Stimulated activated CD4-positive, alpha-beta T cell treated with anti-CD3 and anti-CD28 coated beads, TNF-alpha, amount 100 ng/mL, for 48 hours (primary cell): ENCODE measurements around the gene PRKD1.
"Not testable (repeated sequence)": the region's sequence is repeated elsewhere in the genome, so short reads cannot be mapped to it uniquely, and the experiment has no call there.

Source experiments
- DNase-seq, 3 donors: peaks; one replicate each; pipeline ENCODE4 v3.0.0-alpha.2; 2020; ENCODE audit warnings: low read depth in 3 of 3

The PRKD1 gene

DNA sequence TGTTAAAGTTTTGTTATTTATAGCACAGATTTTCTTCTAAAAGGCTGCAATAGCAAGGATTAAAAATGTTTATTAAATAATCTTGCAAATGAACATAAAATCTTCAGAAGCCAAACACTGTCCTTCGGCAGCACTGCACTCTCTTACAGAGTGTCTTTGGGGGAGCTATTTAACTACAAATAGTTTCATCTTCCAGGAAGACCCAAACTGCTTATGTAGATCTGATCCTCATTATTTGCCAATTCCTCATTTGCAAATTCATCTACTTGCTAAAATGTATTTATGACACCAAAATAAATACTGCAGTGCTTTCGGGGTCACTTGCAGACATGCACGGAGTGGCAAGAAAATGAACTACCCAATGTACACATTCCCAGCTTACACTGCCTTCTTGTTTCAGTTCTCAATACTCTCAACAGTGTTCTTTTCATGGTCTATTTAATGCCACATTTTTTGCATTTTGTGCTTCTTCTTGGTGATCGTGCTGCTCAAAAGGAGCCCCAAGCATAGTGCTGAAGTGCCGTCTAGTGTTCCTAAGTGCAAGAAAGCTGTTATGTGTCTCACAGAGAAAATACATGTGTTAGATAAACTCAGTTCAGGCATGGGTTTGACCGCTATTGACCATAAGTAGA lies 128.1 kb downstream of the PRKD1 start:
- DNase-seq, result no peak

DNA sequence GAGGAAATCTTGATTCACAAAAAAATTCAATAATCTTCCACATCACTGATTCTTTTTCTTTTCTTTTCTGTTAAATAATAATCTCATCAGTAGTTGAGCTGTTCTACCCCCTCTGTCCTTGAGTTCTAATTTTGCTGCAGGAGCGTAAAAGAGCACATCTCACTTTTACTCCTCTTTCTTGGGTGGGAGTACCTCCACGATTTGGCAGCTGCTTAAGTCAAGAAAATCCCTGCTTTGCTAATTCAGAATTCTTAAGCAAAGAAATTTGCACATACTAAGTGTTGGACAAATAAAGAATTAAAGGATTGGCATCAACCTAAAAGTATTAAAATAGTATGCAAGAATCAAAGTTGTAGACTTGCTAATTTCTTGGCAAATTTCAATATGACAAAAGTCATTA lies 128.8 kb downstream of the PRKD1 start:
- no peak for DNase-seq

DNA sequence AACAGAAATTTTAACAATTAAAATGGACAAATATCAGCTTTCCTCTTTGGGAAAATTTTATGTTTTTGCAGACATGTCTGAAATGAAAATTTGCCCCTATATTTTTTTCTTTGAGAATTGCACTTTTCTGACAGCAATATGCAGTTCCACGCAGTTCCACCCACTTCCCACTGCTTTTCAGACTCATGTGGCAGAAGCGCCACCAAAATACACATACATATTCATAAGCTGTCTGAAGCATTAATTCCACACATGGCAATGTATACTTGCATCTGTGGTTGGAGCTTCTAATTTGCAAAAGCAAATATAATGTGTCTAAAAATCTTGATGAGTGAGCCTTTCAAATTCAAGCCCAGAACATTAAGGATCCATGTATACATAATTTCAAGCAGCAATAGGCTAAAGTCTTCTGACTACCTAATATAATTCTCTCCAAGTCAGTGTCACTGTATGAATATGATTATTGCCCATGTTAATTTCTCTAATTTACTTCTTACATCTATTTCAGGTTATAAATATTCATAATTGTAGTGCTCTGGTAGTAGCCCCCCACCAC lies 129.5 kb downstream of the PRKD1 start:
- DNase-seq, result no peak

DNA sequence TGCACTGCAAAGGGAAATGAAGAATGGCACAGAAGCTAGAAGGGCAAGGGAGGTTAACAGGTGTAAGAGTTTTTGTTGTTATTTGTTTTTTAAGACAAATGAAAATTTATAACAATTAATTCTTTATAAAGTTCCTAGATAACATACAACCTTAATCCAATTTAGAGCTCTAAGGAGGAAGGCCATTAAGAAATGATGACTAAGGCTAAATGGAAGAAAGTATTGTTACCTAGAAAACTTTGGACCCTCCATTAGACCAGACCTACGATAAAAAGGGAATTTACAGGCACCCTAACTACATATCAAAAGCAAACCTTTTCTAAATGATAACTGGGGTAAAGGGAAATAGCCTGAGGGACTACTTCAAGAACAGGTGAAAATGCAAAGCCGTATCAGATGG lies 130.8 kb downstream of the PRKD1 start:
- DNase-seq, result no peak

DNA sequence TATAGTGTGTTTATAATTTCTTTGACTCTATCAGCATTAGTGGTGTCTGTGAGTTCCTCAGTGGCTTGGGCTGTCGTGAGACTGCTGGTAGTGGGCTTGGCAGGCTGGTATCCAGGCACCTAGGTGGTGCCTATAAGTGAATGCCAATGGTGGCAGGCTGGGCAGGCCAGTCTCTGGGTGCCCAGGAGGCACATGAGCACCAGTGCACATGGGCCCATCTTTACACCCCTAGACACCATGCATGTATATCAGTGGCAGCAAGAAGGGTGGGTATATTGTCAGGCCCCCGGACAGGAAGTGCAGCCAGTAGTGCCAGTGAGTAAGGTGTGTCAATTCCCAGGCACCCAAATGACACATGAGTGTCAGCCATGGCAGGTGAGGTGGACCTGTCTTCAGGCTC lies 138.2 kb downstream of the PRKD1 start:
- DNase-seq, result no peak

DNA sequence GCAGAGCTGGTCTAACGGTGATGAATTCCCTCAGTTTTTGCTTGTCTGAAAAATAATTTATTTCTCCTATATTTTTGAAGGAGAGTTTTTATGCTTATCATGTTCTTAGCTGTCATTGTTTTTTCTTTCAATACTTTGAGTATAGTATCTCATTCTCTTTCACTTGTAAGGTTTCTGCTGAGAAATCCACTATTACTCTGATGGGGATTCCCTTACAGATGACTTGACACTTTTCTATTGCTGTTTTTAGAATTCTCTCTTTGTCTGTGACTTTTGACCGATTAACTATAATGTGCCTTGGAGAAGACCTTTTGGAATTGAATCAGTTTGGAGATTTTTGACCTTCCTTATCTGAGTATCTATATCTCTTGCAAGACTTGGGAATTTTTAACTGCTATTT lies 139.6 kb downstream of the PRKD1 start:
- no peak for DNase-seq

DNA sequence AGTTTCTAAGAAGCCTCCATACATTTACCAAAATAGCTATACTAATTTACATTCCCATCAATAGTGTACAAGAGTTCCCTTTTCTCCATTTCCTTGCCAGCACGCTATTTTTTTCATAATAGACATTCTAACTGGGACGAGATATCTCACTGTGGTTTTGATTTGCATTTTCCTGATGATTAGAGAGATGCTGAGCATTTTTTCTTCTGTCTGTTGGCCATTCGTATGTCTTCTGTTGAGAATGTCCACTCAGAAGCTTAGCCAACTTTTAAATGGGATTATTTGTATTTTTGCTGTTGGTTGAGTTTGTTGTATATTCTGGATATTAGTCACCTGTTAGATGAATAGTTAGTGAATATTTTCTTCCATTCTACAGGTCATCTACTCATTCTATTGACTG lies 144.1 kb downstream of the PRKD1 start:
- DNase-seq, result no peak

DNA sequence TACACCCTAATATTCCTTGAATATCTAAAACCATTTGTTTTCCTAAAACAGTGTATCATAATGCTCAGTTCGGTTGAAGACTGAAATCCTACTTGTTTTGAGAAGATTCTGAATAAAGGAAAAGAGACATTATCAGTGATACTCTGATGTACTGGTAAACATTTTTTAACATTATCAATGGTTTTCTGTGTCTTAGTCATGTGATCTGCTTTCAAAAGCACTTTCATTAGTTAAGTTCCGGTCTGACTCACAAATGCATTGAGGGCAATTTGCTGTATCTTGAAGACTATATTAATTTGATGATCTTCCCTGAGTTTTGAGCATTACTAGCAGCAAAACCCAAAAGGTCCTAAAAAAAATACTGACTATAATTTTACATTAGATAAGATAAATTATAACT lies 145.6 kb downstream of the PRKD1 start:
- DNase-seq, result no peak

DNA sequence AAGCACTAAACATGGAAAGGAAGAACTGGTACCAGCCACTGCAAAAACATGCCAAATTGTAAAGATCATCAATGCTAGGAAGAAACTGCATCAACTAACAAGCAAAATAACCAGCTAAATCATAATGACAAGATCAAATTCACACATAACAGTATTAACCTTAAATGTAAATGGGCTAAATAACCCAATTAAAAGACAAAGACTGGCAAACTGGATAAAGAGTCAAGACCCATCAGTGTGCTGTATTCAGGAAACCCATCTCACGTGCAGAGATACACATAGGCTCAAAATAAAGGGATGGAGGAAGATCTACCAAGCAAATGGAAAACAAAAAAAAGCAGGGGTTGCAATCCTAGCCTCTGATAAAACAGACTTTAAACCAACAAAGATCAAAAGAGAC lies 150.5 kb downstream of the PRKD1 start:
- not testable (repeated sequence) for DNase-seq

DNA sequence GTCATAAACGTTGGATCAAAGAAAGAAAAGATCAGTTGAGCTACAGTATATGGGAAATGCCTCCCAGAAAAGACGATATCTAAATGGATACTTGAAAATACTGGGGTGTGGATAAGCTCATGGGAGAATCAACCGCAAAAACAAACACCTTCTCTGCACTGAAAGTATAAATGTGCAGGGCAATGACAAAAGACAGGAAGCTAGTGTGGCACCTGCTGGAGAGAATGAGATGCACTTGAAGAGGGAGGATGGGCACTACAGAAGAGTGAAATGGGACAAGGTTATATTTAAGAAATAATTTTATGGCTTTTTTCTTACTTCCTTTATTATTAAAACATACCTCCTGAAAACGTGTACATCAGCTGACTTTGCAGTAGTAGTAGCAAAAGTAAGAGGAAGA lies 153.7 kb downstream of the PRKD1 start:
- no peak for DNase-seq

DNA sequence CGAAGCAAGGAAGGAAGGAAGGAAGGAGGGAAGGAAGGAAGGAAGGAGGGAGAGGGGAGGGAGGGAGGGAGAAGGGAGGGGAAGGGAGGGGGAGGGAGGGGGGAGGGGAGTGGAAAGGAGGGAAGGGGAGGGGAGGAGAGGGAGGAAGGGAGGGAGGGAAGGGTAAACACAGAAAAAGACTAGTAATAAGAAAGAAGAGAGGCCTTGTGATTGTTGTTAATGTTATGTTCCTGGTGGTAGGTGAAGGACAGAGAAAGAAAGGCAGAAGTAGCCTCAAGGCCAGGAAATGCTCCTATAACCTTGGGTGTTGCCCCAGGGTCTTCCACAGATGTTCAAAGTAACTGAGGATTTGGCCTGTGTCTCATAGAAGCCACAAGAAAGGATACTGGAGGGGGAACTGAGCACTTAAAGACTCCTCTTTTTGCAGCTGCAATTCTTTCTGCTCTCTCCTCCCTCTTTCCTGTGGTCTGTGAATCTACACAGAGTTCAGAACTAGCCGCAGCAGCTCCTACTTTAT lies 164.2 kb downstream of the PRKD1 start:
- no peak for DNase-seq

DNA sequence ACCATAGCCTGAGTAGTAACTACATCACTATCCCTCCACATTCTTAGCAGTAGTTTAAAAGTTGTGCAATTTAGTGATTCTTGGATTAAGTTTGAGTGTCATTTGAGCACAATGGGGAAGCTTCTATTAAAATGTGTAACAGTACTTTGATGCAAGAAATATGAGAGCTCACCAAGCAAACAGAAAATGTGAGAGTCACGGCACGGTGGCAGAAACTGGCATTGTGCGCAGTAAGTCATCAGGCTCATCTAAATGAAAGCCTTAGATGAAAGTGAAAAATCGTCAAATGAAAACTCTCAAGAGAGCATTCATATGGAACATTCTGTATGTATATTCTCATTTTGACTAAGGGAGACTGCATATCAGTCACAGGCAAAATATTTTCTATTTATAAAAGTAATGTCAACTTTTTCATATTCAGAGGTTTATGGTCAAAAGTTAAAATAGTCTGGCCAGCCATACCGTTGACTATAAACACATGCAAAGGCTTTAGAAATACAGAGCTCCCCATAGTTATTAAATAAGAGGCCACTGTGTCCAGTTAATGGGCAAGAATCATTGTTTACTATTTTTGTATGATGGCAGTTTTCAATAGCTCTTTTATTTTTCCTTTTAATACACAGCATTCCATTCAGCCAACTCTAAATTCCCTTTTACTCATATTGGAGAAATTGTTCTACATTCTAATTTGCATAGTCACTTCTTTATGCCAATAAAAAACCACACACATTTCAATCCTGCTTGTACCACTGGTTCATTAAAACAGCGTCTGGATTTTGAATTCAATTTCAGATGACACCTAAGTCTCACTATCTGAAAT lies 167.9 kb downstream of the PRKD1 start:
- DNase-seq, result no peak

DNA sequence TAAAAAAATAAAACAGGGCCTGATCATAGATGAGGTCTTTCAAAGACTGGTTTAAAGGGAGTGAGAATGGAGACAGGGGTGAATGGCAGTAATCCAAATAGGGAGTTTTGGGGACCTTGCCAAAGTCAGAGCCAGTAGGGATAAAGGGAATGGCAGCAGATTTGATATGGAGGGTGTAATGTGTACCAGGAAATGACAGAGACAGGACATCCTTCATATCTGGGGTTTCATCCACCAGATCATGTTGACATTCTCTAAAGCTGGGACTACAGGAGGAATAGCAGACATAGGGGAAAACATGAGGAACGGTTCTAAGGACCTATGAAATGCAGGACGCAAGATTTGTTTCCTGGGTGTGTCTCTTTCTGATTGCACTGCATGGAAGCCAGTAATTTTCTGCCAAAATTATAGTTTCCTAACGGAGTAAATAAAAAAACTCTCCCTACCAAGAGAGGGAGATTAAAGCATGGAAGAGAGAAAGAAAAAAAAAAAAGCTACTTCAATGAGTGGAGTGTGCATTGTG lies 169.9 kb downstream of the PRKD1 start:
- no peak for DNase-seq

DNA sequence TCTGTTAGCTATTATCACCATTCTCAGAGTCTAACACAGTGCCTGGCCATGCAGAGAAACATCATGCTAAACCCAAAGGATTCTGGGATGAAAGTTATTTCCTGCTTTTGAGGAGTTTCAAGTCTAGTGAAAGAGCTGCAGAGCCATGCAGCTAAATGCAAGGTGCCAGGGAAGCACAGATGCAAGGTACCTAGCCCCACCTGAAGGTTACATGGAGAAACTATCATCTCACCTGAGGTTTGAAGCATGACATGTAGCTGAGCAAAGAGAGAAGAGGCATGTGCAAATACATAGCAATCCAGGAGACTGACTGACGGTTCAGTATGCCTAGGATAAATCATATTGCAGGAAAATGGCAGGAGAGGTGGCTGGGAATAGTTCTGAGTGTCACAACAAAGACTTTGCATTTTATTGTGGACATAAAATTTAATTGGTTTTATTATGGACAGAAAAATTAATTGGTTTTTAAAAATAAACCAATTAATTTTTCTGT lies 170.4 kb downstream of the PRKD1 start:
- DNase-seq, result no peak

DNA sequence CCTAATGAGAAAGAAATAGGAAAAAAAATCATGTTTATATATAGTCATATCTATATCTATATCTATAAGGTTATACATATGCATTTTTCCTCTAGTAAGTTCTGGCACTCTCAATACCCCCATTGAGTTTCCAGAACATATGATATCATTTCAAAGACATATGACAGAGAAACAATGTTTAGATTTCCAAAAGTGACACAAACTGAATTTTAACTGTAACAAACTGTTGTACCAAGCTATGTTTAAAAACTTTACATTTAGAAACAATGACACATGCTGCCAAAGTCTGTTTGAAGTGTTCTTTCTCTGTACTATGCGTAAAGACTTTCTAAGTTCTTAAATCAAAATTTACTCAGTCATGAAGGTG lies 171.6 kb downstream of the PRKD1 start:
- DNase-seq, result no peak

DNA sequence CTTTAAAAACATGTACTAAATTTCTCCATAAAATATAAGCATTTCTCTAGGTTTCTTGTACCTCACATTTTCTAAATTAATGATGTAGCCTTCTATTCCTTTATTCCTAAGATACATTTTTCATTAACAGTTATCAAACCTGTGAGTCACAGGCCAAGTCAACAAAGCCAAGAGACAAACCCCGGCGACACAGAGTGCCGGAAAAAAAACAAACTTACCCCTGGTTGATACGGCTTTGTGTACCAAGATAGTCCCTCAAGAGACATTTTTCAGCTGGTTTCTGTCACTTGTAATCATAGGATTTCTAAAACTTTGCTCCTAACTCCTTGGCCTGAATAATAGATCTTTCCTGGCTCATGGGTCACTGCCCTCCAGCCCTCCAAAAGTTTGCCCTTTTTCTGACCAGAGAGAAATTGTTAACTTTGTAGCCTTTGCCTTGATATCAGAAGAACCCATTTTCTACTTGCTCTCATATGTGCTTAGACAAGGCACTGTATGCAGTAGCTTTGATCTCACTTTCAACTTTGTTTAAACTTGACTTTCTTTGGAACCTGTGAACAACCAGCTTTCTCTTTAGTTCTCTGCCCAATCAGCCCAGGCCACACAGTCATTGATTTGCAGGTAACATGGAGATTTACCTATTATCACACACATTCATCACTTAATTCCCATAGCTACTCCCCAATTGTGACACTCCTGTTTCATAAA lies 172.2 kb downstream of the PRKD1 start:
- no peak for DNase-seq

DNA sequence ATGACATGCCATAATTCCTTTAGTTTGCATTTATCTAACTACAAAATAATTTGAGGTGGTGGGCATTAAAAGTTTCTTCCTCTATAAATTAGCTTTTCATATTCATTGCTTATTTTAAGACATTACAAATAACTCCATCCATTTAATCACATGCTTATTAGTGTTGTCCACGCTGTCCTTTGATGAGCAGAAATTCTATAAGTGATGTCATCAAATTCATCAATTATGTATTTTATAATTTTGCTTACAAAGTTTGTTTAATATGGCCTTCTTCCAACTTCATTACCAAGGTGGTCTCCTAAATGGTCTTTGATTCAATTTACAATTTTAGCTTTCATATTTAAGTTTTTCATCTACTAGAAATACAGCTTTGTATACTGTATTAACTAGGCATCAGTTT lies 173.5 kb downstream of the PRKD1 start:
- no peak for DNase-seq

DNA sequence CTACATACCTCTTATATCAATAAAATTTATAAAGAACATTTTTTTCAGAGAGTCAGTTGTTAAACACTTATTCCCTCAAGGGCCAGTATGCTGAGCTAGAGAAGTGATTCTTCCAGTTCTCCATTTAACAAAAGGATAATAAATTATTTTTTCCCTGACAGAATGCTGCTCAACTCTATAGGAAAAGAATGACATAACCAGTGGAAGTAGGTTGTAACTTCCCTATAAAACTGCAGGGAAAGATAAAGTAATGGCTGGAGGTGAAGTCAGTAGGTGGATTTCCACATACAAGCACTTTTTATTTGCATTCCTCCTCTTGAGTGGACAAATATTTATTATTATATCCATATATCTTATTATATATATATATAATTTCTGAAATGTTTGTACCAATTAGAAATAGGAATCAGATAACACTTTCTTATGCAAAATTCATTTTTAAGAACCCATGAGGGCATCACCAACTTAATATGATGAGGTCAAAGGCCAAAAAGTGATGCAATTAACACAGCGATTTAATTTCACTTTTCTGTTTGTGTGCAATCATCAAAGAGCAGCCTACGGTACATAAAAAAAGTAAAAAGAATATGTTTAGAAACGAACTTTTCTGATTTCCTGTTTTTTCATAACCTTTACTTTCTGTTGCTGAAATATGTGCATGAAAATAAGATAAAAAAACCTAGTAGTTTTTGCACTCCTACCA lies 175.3 kb downstream of the PRKD1 start:
- no peak for DNase-seq

DNA sequence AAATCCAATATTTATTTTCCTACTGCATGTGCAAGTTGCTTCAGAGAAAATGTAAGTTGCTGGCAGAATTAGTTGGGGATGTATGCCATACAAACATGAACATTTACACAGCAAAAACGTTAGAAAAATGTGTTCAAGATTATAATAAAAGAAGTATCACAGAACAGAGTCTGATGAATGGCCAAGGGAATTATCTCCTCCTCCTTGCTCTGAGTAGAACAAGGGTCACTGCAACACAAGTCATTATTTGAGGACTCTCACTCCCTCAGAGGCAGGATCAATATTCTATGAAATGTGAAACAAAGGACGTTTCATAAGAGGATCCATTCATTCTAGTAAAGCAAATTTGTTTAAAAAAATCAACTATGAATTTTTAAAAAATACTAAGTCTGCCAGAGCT lies 177.8 kb downstream of the PRKD1 start:
- DNase-seq, result no peak

DNA sequence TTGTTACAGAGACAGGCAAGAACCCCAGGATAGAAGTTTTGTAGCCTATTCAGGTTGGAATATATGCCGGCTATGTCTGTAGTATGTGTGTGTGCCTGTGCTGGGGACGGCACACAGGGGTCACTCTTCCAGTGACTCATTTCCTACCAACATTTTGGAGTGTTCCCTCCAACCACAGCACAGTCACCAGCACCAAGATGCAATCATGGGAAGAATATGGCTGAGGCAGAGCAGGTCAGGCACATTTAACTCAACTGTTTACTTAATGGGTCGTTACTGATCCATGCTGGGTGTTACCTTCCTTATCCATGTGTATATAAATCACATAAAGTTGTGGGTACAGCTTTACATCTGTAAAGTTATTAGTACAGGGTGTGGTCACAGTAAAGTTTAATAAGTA lies 178.3 kb downstream of the PRKD1 start:
- DNase-seq, result no peak

DNA sequence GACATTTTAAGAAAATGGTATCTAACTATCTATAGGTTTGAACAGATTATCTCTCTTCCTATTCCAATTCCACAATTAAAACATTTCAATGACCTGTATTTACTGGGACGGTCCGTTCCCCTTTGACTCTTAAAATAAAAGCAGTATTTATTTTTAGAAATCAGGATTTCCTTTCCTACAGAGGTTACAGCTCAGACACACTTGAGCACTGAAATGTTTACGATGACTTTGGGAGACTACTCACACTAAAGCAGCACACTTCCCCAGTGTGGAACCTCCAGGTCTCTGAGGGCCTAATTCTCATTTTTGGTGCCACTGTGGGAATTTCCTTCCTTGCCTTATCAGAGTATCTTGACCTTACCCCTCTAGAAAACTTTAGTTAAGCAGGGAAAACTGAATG lies 181.8 kb downstream of the PRKD1 start:
- DNase-seq, result no peak

DNA sequence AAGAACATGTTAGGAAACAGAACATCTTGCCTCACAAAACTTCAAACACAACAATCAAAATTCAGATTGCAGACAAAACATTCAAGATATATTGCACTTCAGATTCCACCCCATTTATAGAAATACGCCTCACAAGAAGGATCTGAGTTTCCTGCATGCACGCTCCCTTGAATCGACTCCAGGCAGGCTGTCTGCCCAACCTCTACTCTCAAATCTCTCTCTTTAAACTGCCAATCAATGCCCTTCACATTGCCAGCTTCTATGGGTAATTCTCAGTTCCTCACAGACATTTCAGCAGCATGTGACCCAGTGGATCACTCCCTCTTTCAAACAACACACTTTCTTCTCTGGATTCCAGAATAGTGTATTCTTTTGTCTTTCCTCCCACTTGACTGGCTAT lies 184.1 kb downstream of the PRKD1 start:
- DNase-seq, result no peak
